Measurements from ENCODE around the gene PRCD. TPM values are rescaled to one million over a fixed set of nuclear protein-coding genes. Genes with fewer than 3 reads are reported as not detected.
"Not testable (repeated sequence)": the region's sequence is repeated elsewhere in the genome, so short reads cannot be mapped to it uniquely, and the experiment has no call there.

PRCD gene
- total RNA-seq, 2 donors from 2014 or later, result 1.9 to 2.4 TPM

DNA sequence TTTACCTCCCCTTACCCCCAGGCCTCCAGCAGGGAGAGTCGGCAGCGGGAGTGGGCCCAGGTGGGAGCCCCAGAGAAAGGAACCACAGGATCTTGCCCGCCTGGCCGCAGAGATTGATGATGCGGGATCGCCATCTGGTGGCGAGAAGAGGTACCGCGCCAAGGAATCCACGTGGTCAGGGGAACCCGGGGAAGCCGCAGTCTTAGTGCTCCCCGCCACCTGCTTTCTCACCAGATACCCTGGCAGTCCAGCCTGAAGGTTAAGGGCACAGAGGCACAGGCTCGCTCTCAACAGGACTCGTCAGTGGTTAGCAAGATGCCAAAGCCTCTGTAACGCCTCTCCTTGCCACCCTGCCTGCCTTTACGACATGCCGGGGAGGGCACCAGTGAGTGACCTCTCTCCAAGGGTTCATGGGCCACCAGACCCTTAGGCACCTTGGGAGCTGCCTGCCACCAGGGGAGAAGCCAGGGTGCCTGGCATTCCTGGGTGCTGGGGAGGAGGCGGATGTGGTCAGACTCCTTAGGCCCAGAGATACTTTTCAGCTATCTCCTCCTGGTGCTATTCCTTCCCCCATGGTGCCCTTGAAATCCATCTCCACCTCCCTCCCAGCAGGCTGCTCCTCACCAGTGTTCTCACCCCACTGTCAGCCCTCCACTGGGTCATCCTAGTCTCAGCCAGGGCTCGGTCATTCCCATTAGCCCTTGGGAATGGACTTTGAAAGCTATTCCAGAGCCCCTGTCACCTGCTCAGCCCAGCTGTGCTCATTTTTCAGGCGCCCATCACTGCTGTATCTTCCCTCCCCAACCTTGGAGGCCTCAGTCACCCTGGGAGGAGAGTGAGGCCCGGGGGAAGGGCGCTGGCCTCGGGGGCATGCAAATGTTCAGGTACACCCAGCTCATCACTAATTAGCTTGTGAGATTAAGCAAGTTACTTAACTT, 33.2 kb upstream of the PRCD start:
- TF ChIP-seq, protein P1, sequence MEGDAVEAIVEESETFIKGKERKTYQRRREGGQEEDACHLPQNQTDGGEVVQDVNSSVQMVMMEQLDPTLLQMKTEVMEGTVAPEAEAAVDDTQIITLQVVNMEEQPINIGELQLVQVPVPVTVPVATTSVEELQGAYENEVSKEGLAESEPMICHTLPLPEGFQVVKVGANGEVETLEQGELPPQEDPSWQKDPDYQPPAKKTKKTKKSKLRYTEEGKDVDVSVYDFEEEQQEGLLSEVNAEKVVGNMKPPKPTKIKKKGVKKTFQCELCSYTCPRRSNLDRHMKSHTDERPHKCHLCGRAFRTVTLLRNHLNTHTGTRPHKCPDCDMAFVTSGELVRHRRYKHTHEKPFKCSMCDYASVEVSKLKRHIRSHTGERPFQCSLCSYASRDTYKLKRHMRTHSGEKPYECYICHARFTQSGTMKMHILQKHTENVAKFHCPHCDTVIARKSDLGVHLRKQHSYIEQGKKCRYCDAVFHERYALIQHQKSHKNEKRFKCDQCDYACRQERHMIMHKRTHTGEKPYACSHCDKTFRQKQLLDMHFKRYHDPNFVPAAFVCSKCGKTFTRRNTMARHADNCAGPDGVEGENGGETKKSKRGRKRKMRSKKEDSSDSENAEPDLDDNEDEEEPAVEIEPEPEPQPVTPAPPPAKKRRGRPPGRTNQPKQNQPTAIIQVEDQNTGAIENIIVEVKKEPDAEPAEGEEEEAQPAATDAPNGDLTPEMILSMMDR (IDR thresholded peaks at IDR 0.05), result peak; percentile 97
- peak; percentile 51 for DNase-seq (ENCODE audit: low spot score)
- Histone ChIP-seq H3K27ac (no peak overlapping the region), H3K36me3 (no peaks in the 10 kb centered on the region), H3K4me3 (no peak overlapping the region), H3K27me3 (replicated peaks; ENCODE audit: insufficient read depth) (no peaks in the 10 kb centered on the region), H3K9me3 (no peaks in the 10 kb centered on the region), H3K4me1 (ENCODE audit: control insufficient read depth in 1 of 2, low read depth in 2 of 2) (peaks cover 5 to 7% of the 10 kb centered on the region in 2 donors)
- ATAC-seq (ENCODE audit: insufficient number of reproducible peaks, low FRiP score, low read depth), result peak; percentile 27

DNA sequence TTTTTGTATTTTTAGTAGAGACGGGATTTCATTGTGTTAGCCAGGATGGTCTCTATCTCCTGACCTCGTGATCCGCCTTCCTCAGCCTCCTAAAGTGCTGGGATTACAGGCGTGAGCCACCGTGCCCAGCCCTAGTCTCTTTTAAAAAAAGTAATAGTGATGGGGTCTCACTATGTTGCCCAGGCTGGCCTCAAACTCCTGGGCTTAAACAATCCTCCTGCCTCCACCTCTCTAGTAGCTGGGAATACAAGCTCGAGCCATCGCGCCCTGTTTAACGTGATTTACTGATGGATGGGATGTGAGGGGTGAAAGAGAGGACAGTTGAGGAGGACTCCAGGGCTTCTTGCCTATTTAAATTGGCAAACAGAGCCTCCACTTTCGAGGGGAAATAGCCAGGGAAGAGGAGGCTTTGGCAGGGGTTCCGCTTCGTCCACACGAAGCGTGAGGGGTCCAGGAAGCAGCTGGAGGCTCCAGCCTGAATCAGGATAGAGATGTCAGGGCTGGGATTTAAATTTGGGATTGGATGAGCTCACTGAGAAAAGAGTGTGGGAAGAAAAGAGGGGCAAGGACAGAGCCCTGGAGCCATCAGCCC, 31.3 kb upstream of the PRCD start:
- not testable (repeated sequence) for H3K4me1 ChIP-seq (ENCODE audit: control insufficient read depth in 1 of 2, low read depth in 2 of 2); H3K27me3 ChIP-seq (replicated peaks; ENCODE audit: insufficient read depth); H3K9me3 ChIP-seq; ATAC-seq (ENCODE audit: insufficient number of reproducible peaks, low FRiP score, low read depth); H3K36me3 ChIP-seq; H3K4me3 ChIP-seq; H3K27ac ChIP-seq; DNase-seq (ENCODE audit: low spot score)

DNA sequence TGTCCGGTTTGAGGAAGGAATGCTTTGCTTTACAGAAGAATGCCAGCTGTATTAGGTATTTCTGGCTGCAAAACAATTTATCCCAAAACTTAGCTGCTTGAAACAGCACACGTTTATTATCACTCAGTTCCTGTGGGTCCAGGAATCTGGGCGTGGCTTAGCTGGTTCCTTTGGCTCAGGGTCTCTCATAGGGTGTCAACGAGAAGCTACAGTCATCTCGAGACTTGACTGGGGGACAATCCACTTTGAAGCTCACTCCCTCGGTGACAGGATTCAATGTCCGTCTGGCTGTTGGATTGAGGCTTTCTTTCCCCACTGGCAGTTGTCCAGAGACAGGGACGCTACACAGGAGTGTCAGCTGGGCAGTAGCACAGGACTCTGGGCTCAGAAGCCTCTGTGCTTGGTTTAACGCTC, 29.0 kb upstream of the PRCD start:
- TF ChIP-seq, protein P1 (IDR thresholded peaks at IDR 0.05), result no peak

DNA sequence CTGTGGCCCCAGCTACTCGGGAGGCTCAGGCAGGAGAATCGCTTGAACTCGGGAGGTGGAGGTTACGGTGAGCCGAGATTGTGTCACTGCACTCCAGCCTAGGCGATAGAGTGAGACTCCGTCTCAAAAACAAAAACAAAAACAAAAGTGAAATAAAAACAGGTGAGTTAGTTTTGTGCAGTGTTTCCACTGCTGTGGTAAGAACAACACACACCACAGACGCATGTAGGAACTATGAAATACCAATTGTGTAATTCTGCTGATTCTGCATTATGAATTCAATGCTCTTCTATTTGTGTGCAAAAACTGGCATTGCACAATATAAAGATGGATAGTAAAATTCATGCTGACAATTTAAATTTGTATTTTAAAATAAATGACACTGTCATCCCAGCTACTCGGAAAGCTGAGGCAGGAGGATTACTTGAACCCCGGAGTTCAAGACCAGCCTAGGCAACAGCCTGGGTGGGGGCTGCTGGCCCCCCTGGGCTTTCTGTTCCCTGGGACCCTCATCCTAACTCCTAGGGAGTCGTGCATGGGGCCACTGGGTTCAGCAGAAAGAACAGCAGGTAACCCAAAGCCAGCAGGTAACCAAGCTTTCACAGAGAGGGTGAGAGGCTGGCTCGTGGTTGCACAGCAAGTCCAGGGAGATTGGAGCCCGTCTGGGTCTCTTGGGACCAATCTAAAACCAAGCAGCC, 28.0 kb upstream of the PRCD start:
- no peaks in the 10 kb centered on the region for H3K27me3 ChIP-seq (replicated peaks; ENCODE audit: insufficient read depth)

More for the DNA sequence above, 29.0 kb upstream of the PRCD start:
- H3K27me3 ChIP-seq (replicated peaks; ENCODE audit: insufficient read depth), result no peaks in the 10 kb centered on the region
- H3K9me3 ChIP-seq, result no peaks in the 10 kb centered on the region
- no peak overlapping the region for H3K27ac ChIP-seq
- H3K4me3 ChIP-seq, result no peak overlapping the region
- H3K36me3 ChIP-seq, result no peaks in the 10 kb centered on the region
- H3K4me1 ChIP-seq (ENCODE audit: control insufficient read depth in 1 of 2, low read depth in 2 of 2), result peaks cover 3 to 5% of the 10 kb centered on the region in 2 donors
- DNase-seq (ENCODE audit: low spot score) (no peak), ATAC-seq (ENCODE audit: insufficient number of reproducible peaks, low FRiP score, low read depth) (no peak)

More for the DNA sequence above, 28.0 kb upstream of the PRCD start:
- TF ChIP-seq, protein P1 (IDR thresholded peaks at IDR 0.05), result no peak
- H3K4me1 ChIP-seq (ENCODE audit: control insufficient read depth in 1 of 2, low read depth in 2 of 2), result peaks cover 3 to 6% of the 10 kb centered on the region in 2 donors
- no peak overlapping the region for H3K27ac ChIP-seq
- no peaks in the 10 kb centered on the region for H3K36me3 ChIP-seq
- H3K4me3 ChIP-seq, result no peak overlapping the region
- ATAC-seq (ENCODE audit: insufficient number of reproducible peaks, low FRiP score, low read depth) (no peak), DNase-seq (ENCODE audit: low spot score) (no peak)
- H3K9me3 ChIP-seq, result no peaks in the 10 kb centered on the region
